HepG2 (cell line): Measurements from ENCODE around the gene NDUFA8. TPM values are rescaled to one million over a fixed set of nuclear protein-coding genes. Genes with fewer than 3 reads are reported as not detected.

Source experiments
- HMGA1 ChIP-seq: sonication (generic); formaldehyde crosslinking; conservative IDR thresholded peaks from 2 replicates; pipeline ENCODE4 v1.4.0; 2020; ENCODE audit warnings: missing genetic modification reagents
- HNF4G ChIP-seq, 2 experiments: sonication (generic) in 1 of 2; formaldehyde crosslinking in 1 of 2; IDR thresholded peaks; 2 replicates each; pipeline versions ENCODE4 v1.4.0 to v1.6.1; 2011 to 2020; ENCODE audit warnings: borderline replicate concordance in 2 of 2, low read depth in 2 of 2, mild to moderate bottlenecking in 2 of 2, low read length in 1 of 2, missing genetic modification reagents in 1 of 2, moderate library complexity in 1 of 2
- HOXA5 ChIP-seq: sonication (generic); formaldehyde crosslinking; IDR thresholded peaks from 2 replicates; pipeline ENCODE4 v1.4.0; 2020; ENCODE audit warnings: missing genetic modification reagents
- KDM6A ChIP-seq: IDR thresholded peaks from 2 replicates; pipeline ENCODE4 v1.6.1; 2016; ENCODE audit warnings: low read depth
- KLF9 ChIP-seq: IDR thresholded peaks from 2 replicates; pipeline ENCODE4 v1.6.1; 2016; ENCODE audit warnings: low read depth
- MTA1 ChIP-seq: sonication (generic); formaldehyde crosslinking; IDR thresholded peaks from 2 replicates; pipeline ENCODE4 v1.4.0; 2020; ENCODE audit warnings: missing genetic modification reagents, mild to moderate bottlenecking, borderline replicate concordance
- RARA ChIP-seq: IDR thresholded peaks from 2 replicates; pipeline ENCODE4 v1.6.1; 2016; ENCODE audit warnings: missing genetic modification reagents, missing compliant biosample characterization
- TEAD2 ChIP-seq: sonication (generic); formaldehyde crosslinking; IDR thresholded peaks from 2 replicates; pipeline ENCODE4 v1.9.0; 2021; ENCODE audit warnings: missing genetic modification reagents
- TOE1 ChIP-seq: sonication (generic); formaldehyde crosslinking; IDR thresholded peaks from 2 replicates; pipeline ENCODE4 v1.4.0; 2020; ENCODE audit warnings: mild to moderate bottlenecking, missing genetic modification reagents
- ZNF33A ChIP-seq: sonication (generic); formaldehyde crosslinking; IDR thresholded peaks from 2 replicates; pipeline ENCODE4 v1.5.1; 2020; ENCODE audit warnings: missing genetic modification reagents, mild to moderate bottlenecking, moderate library complexity, borderline replicate concordance
- ZNF432 ChIP-seq: sonication (generic); formaldehyde crosslinking; IDR thresholded peaks from 2 replicates; pipeline ENCODE4 v1.5.0; 2020; ENCODE audit warnings: missing genetic modification reagents, mild to moderate bottlenecking, borderline replicate concordance
- ZNF441 ChIP-seq: sonication (generic); formaldehyde crosslinking; IDR thresholded peaks from 2 replicates; pipeline ENCODE4 v1.7.0; 2021; ENCODE audit warnings: missing genetic modification reagents, borderline replicate concordance
- ZNF543 ChIP-seq: sonication (generic); formaldehyde crosslinking; IDR thresholded peaks from 2 replicates; pipeline ENCODE4 v1.4.0; 2020; ENCODE audit warnings: mild to moderate bottlenecking, missing genetic modification reagents
- ZNF563 ChIP-seq: sonication (generic); formaldehyde crosslinking; IDR thresholded peaks from 2 replicates; pipeline ENCODE4 v1.8.0; 2022; ENCODE audit warnings: mild to moderate bottlenecking, moderate library complexity, missing genetic modification reagents
- ZNF7 ChIP-seq: IDR thresholded peaks from 2 replicates; pipeline ENCODE4 v1.6.1; 2016; ENCODE audit warnings: missing biosample characterization, missing genetic modification reagents
- ZNF780A ChIP-seq: sonication (generic); formaldehyde crosslinking; IDR thresholded peaks from 2 replicates; pipeline ENCODE4 v1.8.0; 2022; ENCODE audit warnings: mild to moderate bottlenecking, missing genetic modification reagents, moderate library complexity
- ZSCAN31 ChIP-seq: sonication (generic); formaldehyde crosslinking; IDR thresholded peaks from 2 replicates; pipeline ENCODE4 v1.5.0; 2020; ENCODE audit warnings: low read depth, mild to moderate bottlenecking, missing genetic modification reagents
- polyA plus RNA-seq, 8 experiments: library from polyadenylated mRNA; depleted of rRNA in 3 of 8; stranded (reverse) in 7 of 8; unstranded in 1 of 8; fragments of >200 nt; fragmentation: Illumina TruSeq in 4 of 8; extraction: Trizol in 4 of 8; gene quantifications; 2 replicates each; pipeline versions ENCODE4 v1.2.1 to v1.2.3, GENCODE V29; 2011 to 2016; ENCODE audit warnings: low read depth in 4 of 8, missing spikeins in 1 of 8, mixed read lengths in 1 of 8; ENCODE audit not compliant: insufficient read depth in 1 of 8
- total RNA-seq, 5 experiments: library from RNA; depleted of rRNA; stranded (reverse); fragments of >200 nt; fragmentation: Illumina TruSeq; extraction: Trizol; gene quantifications; 2 replicates each; pipeline ENCODE4 v1.2.3, GENCODE V29; 2016; ENCODE audit warnings: low read depth in 1 of 5
- TF ChIP-seq, protein P1 (sequence below): sonication (generic); formaldehyde crosslinking; conservative IDR thresholded peaks from 2 replicates; pipeline ENCODE4 v1.4.0; 2020; ENCODE audit warnings: missing genetic modification reagents
- TF ChIP-seq, protein P2 (sequence below): sonication (generic); formaldehyde crosslinking; IDR thresholded peaks from 2 replicates; pipeline ENCODE4 v1.5.1; 2020; ENCODE audit warnings: missing genetic modification reagents, mild to moderate bottlenecking, borderline replicate concordance
- TF ChIP-seq, protein P3 (sequence below): sonication (generic); formaldehyde crosslinking; IDR thresholded peaks from 2 replicates; pipeline ENCODE4 v1.4.0; 2020; ENCODE audit warnings: missing genetic modification reagents, low read depth, mild to moderate bottlenecking, borderline replicate concordance
- TF ChIP-seq, protein P4 (sequence below): fragments of 450-650 bp; IDR thresholded peaks from 2 replicates; pipeline ENCODE4 v1.6.1; 2017; ENCODE audit warnings: mild to moderate bottlenecking
- TF ChIP-seq, protein P5 (sequence below): IDR thresholded peaks from 2 replicates; pipeline ENCODE4 v1.6.1; 2016; ENCODE audit warnings: low read depth, control low read depth

The NDUFA8 gene
- total and polyA plus RNA-seq, 2 of the 13 experiments (the other 11 are each of a cell fraction or from before 2014, with no cell fraction given): 68.6 to 71.7 TPM

DNA sequence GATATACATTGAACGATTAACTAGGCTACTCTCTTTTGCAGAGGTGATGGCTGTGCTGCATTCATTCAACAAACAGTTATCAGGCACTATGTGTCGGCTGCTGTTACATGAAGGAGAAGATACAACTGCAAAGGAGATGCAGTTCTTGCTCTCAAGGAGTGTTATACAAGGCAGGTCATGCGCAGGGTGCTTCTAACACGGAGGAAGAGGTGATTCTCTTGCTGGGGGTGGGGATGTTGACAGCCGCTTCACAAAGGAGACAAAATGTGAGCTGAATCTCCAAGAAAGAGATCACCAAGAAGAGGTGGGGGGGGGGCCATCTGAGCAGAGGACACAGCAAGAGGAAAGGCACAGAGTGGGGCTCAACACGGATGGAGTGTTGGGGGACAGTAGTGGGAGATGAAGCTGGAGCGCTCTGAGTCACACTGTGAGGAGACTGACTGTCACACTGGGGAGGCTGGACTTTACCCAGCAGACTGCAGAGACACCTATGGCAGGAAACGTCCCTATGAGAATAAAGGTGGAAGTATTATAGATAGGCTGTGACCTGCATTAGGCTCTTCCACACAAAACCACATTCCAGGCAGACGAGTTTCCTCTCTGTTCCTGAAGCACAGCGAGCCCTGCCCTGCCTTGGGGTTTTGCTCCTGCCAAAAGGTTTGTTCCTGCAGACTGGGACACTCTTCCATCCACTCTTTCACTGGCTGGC lies 20.9 kb downstream of the NDUFA8 start (continued):
- TF ChIP-seq ZNF432 (CRISPR knock-in tag) (no peak), ZNF7 (CRISPR knock-in tag) (no peak), ZNF563 (CRISPR knock-in tag) (no peak), ZNF543 (no peak), ZNF780A (CRISPR knock-in tag) (no peak), TEAD2 (CRISPR knock-in tag) (no peak), ZSCAN31 (no peak), KDM6A (CRISPR knock-in tag) (0 out of 2 replicates have a peak, but pooled peaks have one; percentile 14), ZNF441 (CRISPR knock-in tag) (no peak; the same call in 1 of the 2 replicates), HNF4G (IDR thresholded peaks at IDR 0.05; ENCODE audit: borderline replicate concordance, low read depth, low read length) (no peak), HNF4G (CRISPR knock-in tag; IDR thresholded peaks at IDR 0.05; ENCODE audit: borderline replicate concordance, low read depth) (0 out of 2 replicates have a peak, but pooled peaks have one; percentile 50), HMGA1 (no peak), KLF9 (CRISPR knock-in tag) (no peak), ZNF33A (CRISPR knock-in tag) (no peak), TOE1 (CRISPR knock-in tag) (no peak), RARA (CRISPR knock-in tag) (0 out of 2 replicates have a peak, but pooled peaks have one; percentile 13), HOXA5 (no peak), MTA1 (CRISPR knock-in tag) (no peak)
- TF ChIP-seq, protein P1, sequence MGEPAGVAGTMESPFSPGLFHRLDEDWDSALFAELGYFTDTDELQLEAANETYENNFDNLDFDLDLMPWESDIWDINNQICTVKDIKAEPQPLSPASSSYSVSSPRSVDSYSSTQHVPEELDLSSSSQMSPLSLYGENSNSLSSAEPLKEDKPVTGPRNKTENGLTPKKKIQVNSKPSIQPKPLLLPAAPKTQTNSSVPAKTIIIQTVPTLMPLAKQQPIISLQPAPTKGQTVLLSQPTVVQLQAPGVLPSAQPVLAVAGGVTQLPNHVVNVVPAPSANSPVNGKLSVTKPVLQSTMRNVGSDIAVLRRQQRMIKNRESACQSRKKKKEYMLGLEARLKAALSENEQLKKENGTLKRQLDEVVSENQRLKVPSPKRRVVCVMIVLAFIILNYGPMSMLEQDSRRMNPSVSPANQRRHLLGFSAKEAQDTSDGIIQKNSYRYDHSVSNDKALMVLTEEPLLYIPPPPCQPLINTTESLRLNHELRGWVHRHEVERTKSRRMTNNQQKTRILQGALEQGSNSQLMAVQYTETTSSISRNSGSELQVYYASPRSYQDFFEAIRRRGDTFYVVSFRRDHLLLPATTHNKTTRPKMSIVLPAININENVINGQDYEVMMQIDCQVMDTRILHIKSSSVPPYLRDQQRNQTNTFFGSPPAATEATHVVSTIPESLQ (CRISPR knock-in tag): no peak
- TF ChIP-seq, protein P2, sequence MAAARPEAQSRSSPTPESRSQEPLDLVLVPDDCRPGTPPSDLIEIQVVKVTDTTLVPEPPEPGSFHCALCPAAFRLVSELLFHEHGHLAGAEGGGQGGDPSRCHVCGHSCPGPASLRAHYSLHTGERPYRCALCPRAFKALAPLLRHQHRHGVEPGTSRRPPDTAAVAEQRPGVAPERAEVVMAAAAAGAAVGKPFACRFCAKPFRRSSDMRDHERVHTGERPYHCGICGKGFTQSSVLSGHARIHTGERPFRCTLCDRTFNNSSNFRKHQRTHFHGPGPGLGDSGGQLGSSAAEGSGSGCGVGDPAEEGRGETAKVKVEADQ (CRISPR knock-in tag): 0 out of 2 replicates have a peak, but pooled peaks have one; percentile 55
- TF ChIP-seq, protein P3, sequence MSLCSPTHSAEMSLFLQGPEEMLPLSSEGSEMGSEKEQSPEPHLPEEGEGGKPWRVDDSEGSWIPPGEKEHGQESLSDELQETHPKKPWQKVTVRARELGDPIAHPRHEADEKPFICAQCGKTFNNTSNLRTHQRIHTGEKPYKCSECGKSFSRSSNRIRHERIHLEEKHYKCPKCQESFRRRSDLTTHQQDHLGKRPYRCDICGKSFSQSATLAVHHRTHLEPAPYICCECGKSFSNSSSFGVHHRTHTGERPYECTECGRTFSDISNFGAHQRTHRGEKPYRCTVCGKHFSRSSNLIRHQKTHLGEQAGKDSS: peak; percentile 55; the same call in 1 of the 2 replicates
- TF ChIP-seq, protein P4, sequence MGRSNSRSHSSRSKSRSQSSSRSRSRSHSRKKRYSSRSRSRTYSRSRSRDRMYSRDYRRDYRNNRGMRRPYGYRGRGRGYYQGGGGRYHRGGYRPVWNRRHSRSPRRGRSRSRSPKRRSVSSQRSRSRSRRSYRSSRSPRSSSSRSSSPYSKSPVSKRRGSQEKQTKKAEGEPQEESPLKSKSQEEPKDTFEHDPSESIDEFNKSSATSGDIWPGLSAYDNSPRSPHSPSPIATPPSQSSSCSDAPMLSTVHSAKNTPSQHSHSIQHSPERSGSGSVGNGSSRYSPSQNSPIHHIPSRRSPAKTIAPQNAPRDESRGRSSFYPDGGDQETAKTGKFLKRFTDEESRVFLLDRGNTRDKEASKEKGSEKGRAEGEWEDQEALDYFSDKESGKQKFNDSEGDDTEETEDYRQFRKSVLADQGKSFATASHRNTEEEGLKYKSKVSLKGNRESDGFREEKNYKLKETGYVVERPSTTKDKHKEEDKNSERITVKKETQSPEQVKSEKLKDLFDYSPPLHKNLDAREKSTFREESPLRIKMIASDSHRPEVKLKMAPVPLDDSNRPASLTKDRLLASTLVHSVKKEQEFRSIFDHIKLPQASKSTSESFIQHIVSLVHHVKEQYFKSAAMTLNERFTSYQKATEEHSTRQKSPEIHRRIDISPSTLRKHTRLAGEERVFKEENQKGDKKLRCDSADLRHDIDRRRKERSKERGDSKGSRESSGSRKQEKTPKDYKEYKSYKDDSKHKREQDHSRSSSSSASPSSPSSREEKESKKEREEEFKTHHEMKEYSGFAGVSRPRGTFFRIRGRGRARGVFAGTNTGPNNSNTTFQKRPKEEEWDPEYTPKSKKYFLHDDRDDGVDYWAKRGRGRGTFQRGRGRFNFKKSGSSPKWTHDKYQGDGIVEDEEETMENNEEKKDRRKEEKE: no peak
- TF ChIP-seq, protein P5, sequence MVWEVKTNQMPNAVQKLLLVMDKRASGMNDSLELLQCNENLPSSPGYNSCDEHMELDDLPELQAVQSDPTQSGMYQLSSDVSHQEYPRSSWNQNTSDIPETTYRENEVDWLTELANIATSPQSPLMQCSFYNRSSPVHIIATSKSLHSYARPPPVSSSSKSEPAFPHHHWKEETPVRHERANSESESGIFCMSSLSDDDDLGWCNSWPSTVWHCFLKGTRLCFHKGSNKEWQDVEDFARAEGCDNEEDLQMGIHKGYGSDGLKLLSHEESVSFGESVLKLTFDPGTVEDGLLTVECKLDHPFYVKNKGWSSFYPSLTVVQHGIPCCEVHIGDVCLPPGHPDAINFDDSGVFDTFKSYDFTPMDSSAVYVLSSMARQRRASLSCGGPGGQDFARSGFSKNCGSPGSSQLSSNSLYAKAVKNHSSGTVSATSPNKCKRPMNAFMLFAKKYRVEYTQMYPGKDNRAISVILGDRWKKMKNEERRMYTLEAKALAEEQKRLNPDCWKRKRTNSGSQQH (CRISPR knock-in tag): no peak
